Parathyroid adenoma (tissue), 2 donors: ENCODE data around the gene LRBA.
A peak's percentile ranks its signal among the peaks of the same experiment; 100 is the strongest.

Experiments
- H2AFZ ChIP-seq: fragments of 300-600 bp; sonication (generic); one replicate; pipeline ENCODE4 v1.7.0; 2017; ENCODE audit warnings: antibody characterized with exemption, mild to moderate bottlenecking
- H3K27ac ChIP-seq: fragments of 300-600 bp; sonication (generic); one replicate; pipeline ENCODE4 v1.7.0; 2017
- H3K27me3 ChIP-seq: fragments of 300-600 bp; sonication (generic); one replicate; pipeline ENCODE4 v1.7.0; 2017; ENCODE audit warnings: low read length; ENCODE audit not compliant: control insufficient read depth, insufficient read depth
- H3K36me3 ChIP-seq: fragments of 300-600 bp; sonication (generic); one replicate; pipeline ENCODE4 v1.7.0; 2017; ENCODE audit warnings: low read length; ENCODE audit not compliant: control insufficient read depth, insufficient read depth
- H3K4me1 ChIP-seq: fragments of 300-600 bp; sonication (generic); one replicate; pipeline ENCODE4 v1.7.0; 2017; ENCODE audit warnings: control low read depth
- H3K4me2 ChIP-seq: fragments of 300-600 bp; sonication (generic); one replicate; pipeline ENCODE4 v1.7.0; 2017; ENCODE audit warnings: low read length
- H3K4me3 ChIP-seq: fragments of 300-600 bp; sonication (generic); one replicate; pipeline ENCODE4 v1.7.0; 2017; ENCODE audit warnings: low read depth, low read length
- H3K79me2 ChIP-seq: fragments of 300-600 bp; sonication (generic); one replicate; pipeline ENCODE4 v1.7.0; 2017; ENCODE audit warnings: control low read depth
- H3K9ac ChIP-seq: fragments of 300-600 bp; sonication (generic); one replicate; pipeline ENCODE4 v1.7.0; 2017; ENCODE audit warnings: mild to moderate bottlenecking
- H3K9me3 ChIP-seq: fragments of 300-600 bp; sonication (generic); one replicate; pipeline ENCODE4 v1.7.0; 2017; ENCODE audit warnings: low read length; ENCODE audit not compliant: control insufficient read depth
- TF ChIP-seq, protein P1 (sequence below): fragments of 300-600 bp; sonication (generic); IDR thresholded peaks from one replicate; pipeline ENCODE4 v1.7.0; 2017; ENCODE audit warnings: antibody characterized with exemption, mild to moderate bottlenecking
- donor health status: primary hyperparathyroidism.

The LRBA gene

DNA sequence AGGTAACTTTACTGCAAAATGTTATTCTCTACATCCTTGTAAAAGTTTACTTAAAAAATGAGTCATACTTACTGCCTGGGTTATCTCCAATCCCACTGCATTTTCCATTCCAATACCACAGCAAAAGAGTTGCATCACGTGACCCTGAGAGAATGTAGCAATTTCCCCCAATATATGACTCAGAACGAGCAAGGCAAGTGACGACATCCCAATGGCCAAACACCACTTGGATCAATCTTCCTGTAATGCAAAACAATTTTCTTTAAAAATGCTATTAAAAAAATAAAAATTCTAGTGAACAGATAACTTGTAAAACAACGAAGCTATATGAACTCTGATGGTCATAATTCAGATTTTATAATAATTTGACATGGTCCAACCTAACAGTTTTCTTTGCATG, 712.5 kb downstream of the LRBA start:
- Histone ChIP-seq H3K4me2 (no peak overlapping the region), H3K27me3 (no peaks in the 10 kb centered on the region), H2AFZ (no peak overlapping the region), H3K9me3 (no peaks in the 10 kb centered on the region), H3K4me3 (no peak overlapping the region), H3K36me3 (no peaks in the 10 kb centered on the region), H3K79me2 (no peaks in the 10 kb centered on the region), H3K27ac (no peak overlapping the region), H3K4me1 (no peaks in the 10 kb centered on the region), H3K9ac (no peak overlapping the region)
- TF ChIP-seq, protein P1, sequence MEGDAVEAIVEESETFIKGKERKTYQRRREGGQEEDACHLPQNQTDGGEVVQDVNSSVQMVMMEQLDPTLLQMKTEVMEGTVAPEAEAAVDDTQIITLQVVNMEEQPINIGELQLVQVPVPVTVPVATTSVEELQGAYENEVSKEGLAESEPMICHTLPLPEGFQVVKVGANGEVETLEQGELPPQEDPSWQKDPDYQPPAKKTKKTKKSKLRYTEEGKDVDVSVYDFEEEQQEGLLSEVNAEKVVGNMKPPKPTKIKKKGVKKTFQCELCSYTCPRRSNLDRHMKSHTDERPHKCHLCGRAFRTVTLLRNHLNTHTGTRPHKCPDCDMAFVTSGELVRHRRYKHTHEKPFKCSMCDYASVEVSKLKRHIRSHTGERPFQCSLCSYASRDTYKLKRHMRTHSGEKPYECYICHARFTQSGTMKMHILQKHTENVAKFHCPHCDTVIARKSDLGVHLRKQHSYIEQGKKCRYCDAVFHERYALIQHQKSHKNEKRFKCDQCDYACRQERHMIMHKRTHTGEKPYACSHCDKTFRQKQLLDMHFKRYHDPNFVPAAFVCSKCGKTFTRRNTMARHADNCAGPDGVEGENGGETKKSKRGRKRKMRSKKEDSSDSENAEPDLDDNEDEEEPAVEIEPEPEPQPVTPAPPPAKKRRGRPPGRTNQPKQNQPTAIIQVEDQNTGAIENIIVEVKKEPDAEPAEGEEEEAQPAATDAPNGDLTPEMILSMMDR, result no peak

DNA sequence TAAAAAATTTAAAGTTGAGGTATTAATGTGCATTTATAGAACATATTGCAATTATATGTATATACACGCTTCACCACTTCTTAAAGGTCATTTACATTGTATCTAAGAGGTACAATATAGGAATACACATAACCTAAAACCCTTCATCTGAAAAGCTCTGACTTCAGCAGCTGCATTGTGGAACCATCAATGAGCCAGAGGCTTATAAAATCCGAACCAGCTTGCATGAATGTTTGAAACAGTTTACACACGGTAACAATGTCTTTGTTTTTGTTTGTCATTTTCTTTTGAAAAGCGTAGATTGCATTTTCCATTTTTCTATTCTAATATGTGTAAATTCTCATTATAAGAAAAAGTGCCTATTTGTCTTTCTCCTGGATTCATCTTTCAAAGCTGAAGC, 715.3 kb downstream of the LRBA start:
- Histone ChIP-seq H3K4me1 (no peaks in the 10 kb centered on the region), H2AFZ (no peak overlapping the region), H3K79me2 (no peaks in the 10 kb centered on the region), H3K36me3 (no peaks in the 10 kb centered on the region), H3K9me3 (no peaks in the 10 kb centered on the region), H3K4me2 (no peak overlapping the region), H3K27ac (no peak overlapping the region), H3K9ac (no peak overlapping the region), H3K4me3 (no peak overlapping the region), H3K27me3 (no peaks in the 10 kb centered on the region)
- TF ChIP-seq, protein P1, result no peak

DNA sequence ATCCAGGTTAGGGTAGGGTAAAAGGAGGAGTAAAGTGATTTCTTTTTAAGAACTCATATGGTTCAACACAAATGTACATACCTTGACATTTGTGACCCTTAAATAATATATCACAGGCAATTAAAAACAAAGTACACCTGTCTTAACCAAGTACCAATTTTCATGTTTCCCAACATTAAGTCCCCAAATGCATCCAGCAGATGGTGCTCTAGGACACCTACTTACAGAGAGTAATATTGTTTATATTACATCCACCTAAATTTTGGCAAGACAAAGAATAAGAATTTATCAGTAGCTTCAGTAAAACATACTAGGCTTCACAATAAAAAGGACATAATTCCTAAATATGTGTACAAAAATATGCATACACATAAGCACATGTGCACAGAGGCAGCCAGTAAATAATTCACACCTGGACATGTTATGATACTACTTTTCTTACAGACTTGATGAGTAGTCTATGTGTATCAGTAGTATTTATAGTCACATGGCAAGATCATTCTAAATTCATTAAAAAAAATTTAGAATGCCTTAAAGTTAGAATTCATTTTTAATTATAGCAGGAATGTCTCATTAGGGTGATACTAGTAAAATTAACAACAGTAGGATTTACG, 717.1 kb downstream of the LRBA start:
- TF ChIP-seq, protein P1, result peak; percentile 32
- H3K9me3 ChIP-seq, result no peaks in the 10 kb centered on the region
- no peaks in the 10 kb centered on the region for H3K4me1 ChIP-seq
- H3K27ac ChIP-seq, result no peak overlapping the region
- no peaks in the 10 kb centered on the region for H3K27me3 ChIP-seq
- no peaks in the 10 kb centered on the region for H3K79me2 ChIP-seq
- H3K9ac ChIP-seq, result no peak overlapping the region
- no peak overlapping the region for H2AFZ ChIP-seq
- H3K4me2 ChIP-seq, result no peak overlapping the region
- no peaks in the 10 kb centered on the region for H3K36me3 ChIP-seq
- H3K4me3 ChIP-seq, result no peak overlapping the region

DNA sequence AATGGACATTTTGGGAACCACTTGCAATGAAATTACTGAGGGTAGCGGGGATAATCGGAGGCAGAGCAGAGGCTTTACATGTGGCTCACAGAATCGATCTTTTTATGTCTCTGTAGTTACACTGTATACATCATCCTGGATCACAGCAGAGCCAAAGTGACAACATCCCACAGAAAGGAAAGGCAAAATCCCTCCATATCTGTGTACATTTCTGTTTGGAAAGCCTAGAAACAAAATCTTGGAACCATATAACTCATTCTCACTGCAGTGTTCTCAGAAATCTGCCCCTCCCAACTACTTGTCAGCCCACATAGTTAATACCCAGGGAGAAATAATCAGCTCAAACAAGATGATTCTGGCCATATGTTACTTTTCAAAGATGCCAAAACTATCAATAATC, 725.2 kb downstream of the LRBA start:
- H3K27me3 ChIP-seq, result no peaks in the 10 kb centered on the region
- H3K4me3 ChIP-seq, result no peak overlapping the region
- no peak overlapping the region for H3K27ac ChIP-seq
- no peaks in the 10 kb centered on the region for H3K36me3 ChIP-seq
- no peaks in the 10 kb centered on the region for H3K9me3 ChIP-seq
- H3K9ac ChIP-seq, result no peak overlapping the region
- no peaks in the 10 kb centered on the region for H3K4me1 ChIP-seq
- TF ChIP-seq, protein P1, result no peak
- no peak overlapping the region for H3K4me2 ChIP-seq
- H2AFZ ChIP-seq, result no peak overlapping the region
- no peaks in the 10 kb centered on the region for H3K79me2 ChIP-seq

DNA sequence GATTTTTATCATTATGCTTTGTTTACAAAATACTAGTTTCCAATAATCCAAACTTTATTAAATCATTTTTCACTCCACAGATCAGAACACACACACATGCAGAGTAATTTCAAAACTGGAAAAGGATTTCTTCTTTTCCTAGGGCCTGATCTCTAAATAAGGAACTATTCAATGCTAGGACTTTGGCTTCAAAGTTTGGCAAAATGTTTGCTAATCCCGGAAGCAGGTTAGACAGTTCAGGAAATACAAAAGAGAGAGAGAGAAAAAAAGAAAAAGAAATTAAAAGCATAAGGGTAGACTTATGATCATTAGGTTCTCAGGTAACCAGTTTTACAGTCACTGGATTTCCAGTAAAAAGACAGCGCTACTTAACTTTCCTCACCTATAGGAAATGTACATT, 725.9 kb downstream of the LRBA start:
- no peaks in the 10 kb centered on the region for H3K4me1 ChIP-seq
- no peak overlapping the region for H3K4me2 ChIP-seq
- H3K79me2 ChIP-seq, result no peaks in the 10 kb centered on the region
- no peak overlapping the region for H3K4me3 ChIP-seq
- H3K27ac ChIP-seq, result no peak overlapping the region
- no peak overlapping the region for H2AFZ ChIP-seq
- no peaks in the 10 kb centered on the region for H3K27me3 ChIP-seq
- no peaks in the 10 kb centered on the region for H3K9me3 ChIP-seq
- no peaks in the 10 kb centered on the region for H3K36me3 ChIP-seq
- no peak overlapping the region for H3K9ac ChIP-seq
- TF ChIP-seq, protein P1, result no peak
